Measurements from ENCODE around the gene PTPRC.

DNA sequence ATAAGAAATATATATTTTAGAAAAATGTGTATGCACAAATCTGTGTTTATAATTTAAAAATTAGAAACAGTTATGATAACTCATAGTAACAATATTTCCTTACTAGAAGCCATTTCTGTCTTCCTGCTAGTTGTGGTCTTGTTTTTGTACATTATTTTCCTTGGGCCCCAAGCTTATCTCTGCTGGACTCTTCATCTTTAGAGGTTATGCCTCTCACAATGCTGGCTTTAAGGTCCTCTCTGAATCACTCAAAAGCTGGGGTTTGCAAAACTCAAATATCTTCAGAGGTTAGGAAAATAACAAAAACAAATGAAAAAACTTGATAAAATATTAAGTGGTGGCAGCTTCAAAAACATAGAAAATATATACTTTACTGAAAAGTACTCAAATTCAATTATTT is 133.8 kb downstream of the PTPRC start:
- TF ChIP-seq, protein P1, sequence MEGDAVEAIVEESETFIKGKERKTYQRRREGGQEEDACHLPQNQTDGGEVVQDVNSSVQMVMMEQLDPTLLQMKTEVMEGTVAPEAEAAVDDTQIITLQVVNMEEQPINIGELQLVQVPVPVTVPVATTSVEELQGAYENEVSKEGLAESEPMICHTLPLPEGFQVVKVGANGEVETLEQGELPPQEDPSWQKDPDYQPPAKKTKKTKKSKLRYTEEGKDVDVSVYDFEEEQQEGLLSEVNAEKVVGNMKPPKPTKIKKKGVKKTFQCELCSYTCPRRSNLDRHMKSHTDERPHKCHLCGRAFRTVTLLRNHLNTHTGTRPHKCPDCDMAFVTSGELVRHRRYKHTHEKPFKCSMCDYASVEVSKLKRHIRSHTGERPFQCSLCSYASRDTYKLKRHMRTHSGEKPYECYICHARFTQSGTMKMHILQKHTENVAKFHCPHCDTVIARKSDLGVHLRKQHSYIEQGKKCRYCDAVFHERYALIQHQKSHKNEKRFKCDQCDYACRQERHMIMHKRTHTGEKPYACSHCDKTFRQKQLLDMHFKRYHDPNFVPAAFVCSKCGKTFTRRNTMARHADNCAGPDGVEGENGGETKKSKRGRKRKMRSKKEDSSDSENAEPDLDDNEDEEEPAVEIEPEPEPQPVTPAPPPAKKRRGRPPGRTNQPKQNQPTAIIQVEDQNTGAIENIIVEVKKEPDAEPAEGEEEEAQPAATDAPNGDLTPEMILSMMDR (IDR thresholded peaks at IDR 0.05), result no peak
- no peak for TF ChIP-seq POLR2A (IDR thresholded peaks at IDR 0.05)
